HCT116 (cell line): ENCODE measurements around the gene SNRNP25. TPM values are rescaled to one million over a fixed set of nuclear protein-coding genes. Genes with fewer than 3 reads are reported as not detected.

ENCODE experiments used
- ATAC-seq: fragments of 200-7000 bp; cut with Tn5 transposase; 2 replicates; pipeline ENCODE4 v1.9.1; 2020; ENCODE audit warnings: mild to moderate bottlenecking, moderate library complexity
- BruUV-seq: library from RNA; stranded (reverse); fragments of 400-500 nt; replicated peaks from 2 replicates; lab custom pipeline; 2021; lab: Mats Ljungman, UMichigan
- CTCF ChIA-PET: fragments of 300-600 bp; sonication (Branson Sonifier 250); formaldehyde crosslinking; loops from one replicate; lab custom pipeline; 2021; ENCODE audit warnings: antibody characterized with exemption; lab: Charles Lee
- POLR2A ChIA-PET: fragments of 300-600, 350-600 bp; sonication (Branson Sonifier 250); formaldehyde crosslinking; loops from one replicate; lab custom pipeline; 2021; ENCODE audit warnings: antibody characterized with exemption; lab: Charles Lee
- RAD21 ChIA-PET, 2 experiments: fragments of 300-600 bp; sonication (Branson Sonifier 250); formaldehyde crosslinking; loops; one replicate each; lab custom pipeline; 2023; ENCODE audit warnings: low total read pairs in 2 of 2; ENCODE audit not compliant: uncharacterized antibody in 2 of 2, unreplicated experiment in 2 of 2, low non-redundant PET in 1 of 2; lab: Charles Lee
- DNase-seq: peaks from one replicate; pipeline ENCODE4 v3.0.0-alpha.2; 2010; ENCODE audit warnings: low read depth, low spot score
- H2AFZ ChIP-seq: fragments of 200-600 bp; shearing (Covaris generic), sonication (generic); 2 replicates; pipeline ENCODE4 v1.6.1; 2017; ENCODE audit warnings: low read depth, mixed run types, mixed read lengths, antibody characterized with exemption, low read length; ENCODE audit not compliant: poor library complexity, severe bottlenecking
- H3K27ac ChIP-seq: 2 replicates; pipeline ENCODE4 v1.5.1; 2012; ENCODE audit warnings: low read depth, low read length
- H3K27me3 ChIP-seq: fragments of 200-600 bp; sonication (generic); 2 replicates; pipeline ENCODE4 v1.6.1; 2016; ENCODE audit warnings: mixed run types, low read length, mixed read lengths; ENCODE audit not compliant: insufficient read depth
- H3K36me3 ChIP-seq, 2 experiments: fragments of 200-500 bp in 1 of 2; fragments of 200-600 bp in 1 of 2; sonication (Bioruptor generic) in 1 of 2; sonication (generic) in 1 of 2; 2 replicates each; pipeline versions ENCODE4 v1.5.1 to v1.6.1; 2014 to 2016; ENCODE audit warnings: low read length in 2 of 2, inconsistent platforms in 1 of 2, mixed read lengths in 1 of 2, mixed run types in 1 of 2; ENCODE audit not compliant: insufficient read depth in 2 of 2, control insufficient read depth in 1 of 2
- H3K4me1 ChIP-seq, 2 experiments: fragments of 200-600 bp in 1 of 2; sonication (generic) in 1 of 2; 2 replicates each; pipeline versions ENCODE4 v1.5.1 to v1.6.1; 2012 to 2017; ENCODE audit warnings: low read length in 2 of 2, inconsistent platforms in 1 of 2, mild to moderate bottlenecking in 1 of 2, mixed read lengths in 1 of 2, mixed run types in 1 of 2, moderate library complexity in 1 of 2; ENCODE audit not compliant: insufficient read depth in 2 of 2, control insufficient read depth in 1 of 2
- H3K4me2 ChIP-seq: fragments of 200-600 bp; sonication (generic); 2 replicates; pipeline ENCODE4 v1.6.1; 2017; ENCODE audit warnings: mixed run types, low read length, mixed read lengths
- H3K4me3 ChIP-seq, 2 experiments: fragments of 200-600 bp in 1 of 2; sonication (generic) in 1 of 2; replicated peaks in 1 of 2; 2 replicates each; pipeline ENCODE4 v1.5.1; 2011 to 2016; ENCODE audit warnings: low read length in 2 of 2, control low read depth in 1 of 2, low read depth in 1 of 2, mild to moderate bottlenecking in 1 of 2, mixed read lengths in 1 of 2, mixed run types in 1 of 2
- H3K79me2 ChIP-seq: fragments of 200-600 bp; sonication (generic); 2 replicates; pipeline ENCODE4 v1.6.1; 2017; ENCODE audit warnings: mild to moderate bottlenecking, mixed run types, low read length, moderate library complexity, mixed read lengths; ENCODE audit not compliant: insufficient read depth
- H3K9ac ChIP-seq: fragments of 200-600 bp; sonication (generic); 2 replicates; pipeline ENCODE4 v1.6.1; 2016; ENCODE audit warnings: low read length, mixed read lengths
- H3K9me2 ChIP-seq: fragments of 200-600 bp; sonication (generic), shearing (Covaris generic); 2 replicates; pipeline ENCODE4 v1.6.1; 2017; ENCODE audit warnings: mixed run types, mild to moderate bottlenecking, moderate library complexity; ENCODE audit not compliant: insufficient read depth
- H3K9me3 ChIP-seq, 2 experiments: fragments of 200-500 bp in 1 of 2; fragments of 200-600 bp in 1 of 2; sonication (Bioruptor generic) in 1 of 2; sonication (generic) in 1 of 2; 2 replicates each; pipeline ENCODE4 v1.6.1; 2014 to 2017; ENCODE audit warnings: low read length in 2 of 2, mixed read lengths in 2 of 2, inconsistent platforms in 1 of 2, low read depth in 1 of 2, mild to moderate bottlenecking in 1 of 2, mixed run types in 1 of 2, moderate library complexity in 1 of 2; ENCODE audit not compliant: control insufficient read depth in 1 of 2, insufficient read depth in 1 of 2
- H4K20me1 ChIP-seq: fragments of 200-600 bp; sonication (generic), shearing (Covaris generic); 2 replicates; pipeline ENCODE4 v1.6.1; 2017; ENCODE audit warnings: mixed run types, mild to moderate bottlenecking, moderate library complexity; ENCODE audit not compliant: insufficient read depth
- CBX3 ChIP-seq: IDR thresholded peaks from 2 replicates; pipeline ENCODE4 v1.6.1; 2012; ENCODE audit warnings: low read depth
- EZH2phosphoT487 ChIP-seq: fragments of 200-600 bp; IDR thresholded peaks from 2 replicates; pipeline ENCODE4 v1.6.1; 2018; ENCODE audit warnings: antibody characterized with exemption, borderline replicate concordance
- SIN3A ChIP-seq: IDR thresholded peaks from 2 replicates; pipeline ENCODE4 v1.6.1; 2012; ENCODE audit warnings: low read depth
- TCF7L2 ChIP-seq: IDR thresholded peaks from 2 replicates; pipeline ENCODE4 v1.7.0; 2011; ENCODE audit warnings: borderline replicate concordance, inconsistent platforms; ENCODE audit not compliant: insufficient read depth, insufficient read length; ENCODE audit errors: extremely low read depth
- ZNF274 ChIP-seq: fragments of 200-500 bp; sonication (Bioruptor generic); IDR thresholded peaks from 2 replicates; pipeline ENCODE4 v1.6.1; 2014; ENCODE audit warnings: mild to moderate bottlenecking, low read depth, low read length, inconsistent platforms
- intact Hi-C: fragments of 100-400 bp; cut with micrococcal nuclease; formaldehyde crosslinking; loops from 2 replicates; pipeline ENCODE4 v1.10.0; 2022
- total RNA-seq: library from RNA; stranded (reverse); gene quantifications from one replicate; pipeline ENCODE4 v1.2.1, GENCODE V29; 2021; ENCODE audit not compliant: unreplicated experiment
- TF ChIP-seq, protein P1 (sequence below): IDR thresholded peaks from 2 replicates; pipeline ENCODE4 v1.6.1; 2012

The SNRNP25 gene
- total RNA-seq, 1 experiment from 2014 or later, result 24.5 TPM

- H3K4me1 ChIP-seq, result peaks cover 0 to 3% of the 10 kb centered on the region in 2 experiments; a peak in 1 of 4 replicates
- H4K20me1 ChIP-seq, result no peaks in the 10 kb centered on the region
- CTCF ChIA-PET, result no interaction called here
- no peak overlapping the region for H3K4me3 ChIP-seq
- TF ChIP-seq, protein P1, sequence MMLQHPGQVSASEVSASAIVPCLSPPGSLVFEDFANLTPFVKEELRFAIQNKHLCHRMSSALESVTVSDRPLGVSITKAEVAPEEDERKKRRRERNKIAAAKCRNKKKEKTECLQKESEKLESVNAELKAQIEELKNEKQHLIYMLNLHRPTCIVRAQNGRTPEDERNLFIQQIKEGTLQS, result no peak
- no peak for TF ChIP-seq EZH2phosphoT487
- no peak for TF ChIP-seq TCF7L2
- DNase-seq, result no peak
- RAD21 ChIA-PET, result no interaction called here
- H3K9me3 ChIP-seq, result no peaks in the 10 kb centered on the region
- H3K36me3 ChIP-seq, result no peaks in the 10 kb centered on the region; a peak in 1 of 4 replicates
- no peaks in the 10 kb centered on the region for H3K9me2 ChIP-seq
- H3K79me2 ChIP-seq, result no peaks in the 10 kb centered on the region
- ATAC-seq, result no peak
- no TSS peak for BruUV-seq
- no peak overlapping the region for H3K9ac ChIP-seq
- no peak overlapping the region for H3K4me2 ChIP-seq
- POLR2A ChIA-PET, result interaction anchor here (1.3 kb wide), 1 partner anchor 10 kb away, joined by 3 read pairs; the partner anchor contains the start of genes POLR3K and SNRNP25
- no peak overlapping the region for H3K27ac ChIP-seq
- intact Hi-C loops, result no loop called here
- no peaks in the 10 kb centered on the region for H3K27me3 ChIP-seq
- H2AFZ ChIP-seq, result no peak overlapping the region
Observed at GRCh38 chr16:62968-63391, 9.4 kb downstream of the SNRNP25 start.

- Histone ChIP-seq H3K9ac (no peak overlapping the region), H3K27me3 (no peaks in the 10 kb centered on the region), H3K27ac (no peak overlapping the region), H3K9me2 (no peaks in the 10 kb centered on the region)
- CTCF ChIA-PET, result no interaction called here
- BruUV-seq, result no TSS peak
- no peak for ATAC-seq
- POLR2A ChIA-PET, result interaction anchor here (1.3 kb wide), 1 partner anchor 10 kb away, joined by 3 read pairs; the partner anchor contains the start of genes POLR3K and SNRNP25
- TF ChIP-seq EZH2phosphoT487 (no peak), ZNF274 (no peak), CBX3 (no peak), SIN3A (no peak)
- TF ChIP-seq, all 23 proteins: peak for 0
- no peaks in the 10 kb centered on the region for H3K9me3 ChIP-seq
- no peaks in the 10 kb centered on the region for H3K36me3 ChIP-seq
- H3K4me3 ChIP-seq, result no peak overlapping the region
- peaks cover 0 to 3% of the 10 kb centered on the region in 2 experiments; a peak in 1 of 4 replicates for H3K4me1 ChIP-seq
- H4K20me1 ChIP-seq, result no peaks in the 10 kb centered on the region
- no peak overlapping the region for H2AFZ ChIP-seq
- intact Hi-C loops, result no loop called here
- H3K79me2 ChIP-seq, result no peaks in the 10 kb centered on the region
- H3K4me2 ChIP-seq, result no peak overlapping the region
- DNase-seq, result no peak
- RAD21 ChIA-PET, result no interaction called here
Observed at GRCh38 chr16:63466-63865, 9.8 kb downstream of the SNRNP25 start.
